ENCODE measurements around the gene MOB3A.

MOB3A gene

GRCh38 chr19:2081873-2082810, 14.0 kb downstream of the MOB3A start:
- no peak for DNase-seq (ENCODE audit: low read depth in 3 of 3, low spot score in 1 of 3)

- no peak for DNase-seq (ENCODE audit: low read depth in 3 of 3, low spot score in 1 of 3)
Observed at GRCh38 chr19:2080336-2080988, 15.7 kb downstream of the MOB3A start.

DNA sequence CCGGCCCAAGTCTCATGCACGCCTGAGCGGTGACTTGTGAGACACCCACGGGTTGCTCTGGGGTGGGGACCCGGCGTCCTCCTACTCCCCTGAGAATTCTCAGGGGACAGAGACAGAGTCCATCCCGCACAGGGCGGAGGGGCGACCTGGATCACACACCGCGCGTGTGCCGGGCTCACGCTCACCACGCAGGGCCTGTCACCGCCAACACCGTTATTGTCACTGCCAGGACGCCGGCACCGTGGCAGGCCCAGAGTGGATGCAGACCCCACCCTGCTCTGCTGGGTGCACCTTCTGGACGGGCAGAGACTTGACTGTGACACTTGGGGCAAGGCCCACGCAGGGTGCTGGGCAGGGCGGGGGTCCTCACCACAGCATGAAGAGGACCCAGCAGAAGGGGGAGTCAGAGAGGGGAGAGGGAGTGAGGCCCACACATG, 16.2 kb downstream of the MOB3A start:
- DNase-seq (ENCODE audit: low read depth in 3 of 3, low spot score in 1 of 3): no peak

DNA sequence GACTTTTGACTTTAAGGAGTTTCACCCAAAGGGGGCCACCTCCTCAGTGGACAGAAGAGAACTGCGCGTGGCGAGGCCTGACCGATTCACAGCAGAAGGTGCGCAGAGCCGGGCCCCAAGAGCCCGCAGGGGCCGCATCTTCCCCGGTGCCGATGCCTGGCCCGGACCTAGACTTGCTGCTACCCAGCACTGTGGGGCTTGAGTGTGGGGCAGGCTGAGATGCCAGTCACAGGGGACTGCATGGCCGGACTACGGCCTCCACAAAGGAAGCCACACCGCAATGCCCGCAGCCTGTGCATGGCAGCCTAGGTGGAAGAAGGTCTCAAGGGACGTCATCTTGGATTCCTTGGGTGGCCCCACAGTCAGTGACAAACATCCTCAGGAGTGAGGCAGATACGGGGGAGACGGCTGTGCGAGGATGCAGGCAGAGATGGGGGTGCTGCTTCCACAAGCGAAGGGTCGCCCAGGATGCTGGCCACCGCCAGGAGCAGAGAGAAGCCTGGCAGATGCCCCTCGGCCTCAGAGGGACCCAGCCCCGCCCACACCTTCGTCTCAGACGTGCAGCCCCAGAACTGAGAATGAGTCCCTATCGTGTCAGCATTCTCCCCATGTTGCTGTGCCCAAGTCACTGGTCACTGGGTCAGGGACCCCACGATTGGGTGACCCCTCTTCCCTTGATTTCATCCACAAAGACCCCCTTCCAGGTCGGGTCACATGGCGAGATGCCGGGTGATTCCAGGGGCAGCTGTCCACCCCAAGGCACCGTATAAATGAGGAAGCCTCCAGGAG, 16.9 kb downstream of the MOB3A start:
- no peak for DNase-seq (ENCODE audit: low read depth in 3 of 3, low spot score in 1 of 3)

DNA sequence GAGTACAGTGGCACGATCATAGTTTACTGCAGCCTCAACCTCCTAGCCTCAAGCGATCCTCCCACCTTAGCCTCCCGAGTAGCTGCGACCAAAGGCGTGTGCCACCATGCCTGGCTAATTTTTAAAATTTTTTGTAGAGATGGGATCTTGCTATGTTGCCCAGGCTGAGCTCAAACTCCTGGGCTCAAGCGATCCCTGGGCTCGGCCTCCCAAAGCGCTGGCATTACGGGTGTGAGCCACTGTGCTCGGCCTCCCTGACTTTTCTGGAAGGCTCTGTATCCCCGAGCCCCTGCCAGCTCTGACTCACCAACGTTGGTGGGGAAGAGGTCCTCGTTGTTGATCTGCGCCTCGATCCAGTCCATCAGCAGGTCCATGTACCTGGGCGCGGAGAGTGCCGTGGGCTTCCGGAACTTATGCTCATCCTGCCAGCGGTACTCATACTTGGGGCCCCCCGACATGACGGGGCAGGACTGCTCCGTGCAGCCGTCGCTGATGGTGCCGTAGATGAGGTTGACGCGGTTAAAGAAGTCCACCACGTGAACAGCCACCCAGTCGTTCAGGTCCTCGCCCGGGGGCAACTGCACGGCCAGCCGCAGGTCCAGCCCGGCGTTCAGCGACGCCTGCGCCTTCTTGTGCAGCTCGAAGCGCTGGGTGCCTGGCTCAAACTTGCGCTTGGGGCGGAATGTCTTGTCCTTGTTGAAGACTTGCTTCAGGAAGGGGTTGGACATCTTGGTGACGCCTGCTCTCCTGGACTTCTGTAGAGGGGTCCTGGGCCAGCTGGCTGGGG, 18.1 kb downstream of the MOB3A start:
- DNase-seq (ENCODE audit: low read depth in 3 of 3, low spot score in 1 of 3): no peak

DNA sequence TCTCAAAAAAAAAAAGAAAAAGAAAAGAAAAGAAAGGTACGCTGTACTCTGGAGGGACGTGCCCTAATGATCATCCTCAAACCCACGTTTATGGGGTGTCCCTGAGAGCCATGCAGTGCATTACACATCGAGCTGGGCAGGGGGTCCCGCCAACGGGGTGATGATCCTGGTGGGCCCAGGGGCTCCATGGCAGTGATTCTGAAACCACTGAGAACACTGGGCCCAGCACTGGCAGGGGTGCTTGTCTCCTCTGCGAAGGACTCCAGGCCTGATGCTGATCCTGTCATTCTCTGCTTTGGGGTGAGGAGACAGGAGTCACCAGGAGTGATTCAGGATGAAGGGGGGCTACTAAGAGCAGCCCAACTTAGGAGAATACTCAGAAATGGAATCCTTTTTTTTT, 18.7 kb downstream of the MOB3A start:
- DNase-seq (ENCODE audit: low read depth in 3 of 3, low spot score in 1 of 3): no peak

DNA sequence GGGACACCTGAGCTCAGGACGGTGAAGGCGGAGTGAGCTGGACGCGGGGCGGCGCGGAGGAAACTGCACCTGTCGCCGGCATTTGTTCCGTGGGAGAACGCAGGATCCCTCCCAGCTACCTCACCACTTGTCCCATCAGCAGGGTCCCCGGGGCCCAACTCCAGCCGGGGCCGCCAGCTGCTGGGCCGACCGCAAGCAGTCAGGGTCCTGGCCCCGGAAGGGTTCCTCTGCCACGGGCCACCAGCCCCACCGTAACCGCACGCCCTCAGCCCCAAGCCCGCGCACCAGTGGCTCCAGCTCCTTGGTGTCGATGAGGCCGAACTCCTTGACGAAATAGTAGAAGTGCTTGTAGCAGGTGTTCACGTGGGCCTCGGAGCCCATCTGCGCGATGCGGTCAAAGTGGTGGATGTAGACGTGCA, 19.6 kb downstream of the MOB3A start:
- DNase-seq (ENCODE audit: low read depth in 3 of 3, low spot score in 1 of 3): no peak

DNA sequence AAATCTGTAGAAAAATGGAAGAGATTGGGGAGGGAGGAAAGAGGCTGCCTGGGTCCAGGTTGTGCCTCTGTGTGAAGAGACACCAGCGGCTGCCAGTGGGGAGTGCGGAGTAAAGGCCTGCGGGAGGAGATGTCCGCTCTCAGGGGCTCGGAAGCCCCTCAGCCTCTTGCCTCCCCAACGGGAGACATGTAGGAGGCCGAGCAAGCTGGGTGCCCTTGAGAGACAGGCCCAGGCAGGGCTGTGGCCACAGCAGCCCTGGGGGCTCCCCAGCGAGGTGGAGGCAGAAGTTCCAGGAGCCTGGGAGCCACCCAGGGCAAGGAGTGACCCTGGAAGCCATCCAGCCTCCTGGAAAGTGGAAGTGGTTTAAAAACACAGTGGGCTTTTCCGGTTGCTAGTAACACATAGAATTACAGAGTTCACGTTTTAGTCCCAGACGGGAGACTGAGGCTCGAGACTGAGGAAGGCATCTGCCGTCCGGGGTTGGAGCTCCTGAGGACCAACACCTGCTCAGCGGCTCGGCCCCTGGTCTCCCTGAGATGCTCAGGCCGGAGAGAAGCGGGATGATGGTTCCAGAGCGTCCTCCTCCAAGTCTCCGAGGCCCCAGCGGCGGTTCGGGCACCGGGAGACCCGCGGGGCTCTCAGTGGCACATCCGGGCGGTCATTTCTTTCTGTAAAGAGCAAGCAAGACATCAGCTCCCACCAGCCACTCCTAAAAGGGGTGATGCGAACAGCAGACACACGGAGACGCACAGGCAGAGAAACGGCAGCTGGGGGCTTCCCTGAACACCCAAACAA, 23.2 kb downstream of the MOB3A start:
- DNase-seq (ENCODE audit: low read depth in 3 of 3, low spot score in 1 of 3): no peak

DNA sequence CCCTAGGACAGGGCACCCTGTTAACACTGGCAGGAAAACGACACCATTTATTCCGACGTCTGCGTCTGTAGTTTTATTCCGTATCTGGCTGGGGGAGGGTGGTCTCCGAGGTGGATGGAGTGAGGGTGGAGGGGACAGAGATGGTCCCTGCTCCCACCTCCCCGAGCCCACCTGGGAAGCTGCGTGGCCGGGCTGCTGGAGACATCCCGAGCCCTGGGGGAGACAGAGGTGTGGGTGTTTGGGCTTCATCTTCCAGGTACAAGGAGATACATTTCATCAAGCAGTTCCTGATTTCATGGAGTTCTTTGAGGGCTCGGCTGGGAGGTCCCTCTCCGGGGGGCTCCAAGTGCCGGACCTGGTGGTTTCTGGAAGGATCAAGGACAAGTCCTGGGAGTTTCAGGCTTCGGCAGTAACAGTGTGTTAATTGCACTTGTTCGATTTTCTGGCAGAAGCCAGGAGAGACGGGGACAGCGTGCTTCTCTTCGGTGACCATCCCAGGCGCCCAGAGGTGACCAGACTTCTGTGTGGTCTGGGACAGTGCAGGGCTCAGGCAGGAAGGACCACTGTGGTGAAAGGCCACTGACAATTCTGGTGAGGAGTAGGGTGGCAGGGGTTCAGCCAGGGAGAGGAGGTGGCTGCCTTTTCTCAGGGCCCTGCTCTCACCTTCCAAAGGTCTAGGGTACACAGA, 25.0 kb downstream of the MOB3A start:
- no peak for DNase-seq (ENCODE audit: low read depth in 3 of 3, low spot score in 1 of 3)

GRCh38 chr19:2070436-2070827, 25.7 kb downstream of the MOB3A start:
- DNase-seq (ENCODE audit: low read depth in 3 of 3, low spot score in 1 of 3): no peak

DNA sequence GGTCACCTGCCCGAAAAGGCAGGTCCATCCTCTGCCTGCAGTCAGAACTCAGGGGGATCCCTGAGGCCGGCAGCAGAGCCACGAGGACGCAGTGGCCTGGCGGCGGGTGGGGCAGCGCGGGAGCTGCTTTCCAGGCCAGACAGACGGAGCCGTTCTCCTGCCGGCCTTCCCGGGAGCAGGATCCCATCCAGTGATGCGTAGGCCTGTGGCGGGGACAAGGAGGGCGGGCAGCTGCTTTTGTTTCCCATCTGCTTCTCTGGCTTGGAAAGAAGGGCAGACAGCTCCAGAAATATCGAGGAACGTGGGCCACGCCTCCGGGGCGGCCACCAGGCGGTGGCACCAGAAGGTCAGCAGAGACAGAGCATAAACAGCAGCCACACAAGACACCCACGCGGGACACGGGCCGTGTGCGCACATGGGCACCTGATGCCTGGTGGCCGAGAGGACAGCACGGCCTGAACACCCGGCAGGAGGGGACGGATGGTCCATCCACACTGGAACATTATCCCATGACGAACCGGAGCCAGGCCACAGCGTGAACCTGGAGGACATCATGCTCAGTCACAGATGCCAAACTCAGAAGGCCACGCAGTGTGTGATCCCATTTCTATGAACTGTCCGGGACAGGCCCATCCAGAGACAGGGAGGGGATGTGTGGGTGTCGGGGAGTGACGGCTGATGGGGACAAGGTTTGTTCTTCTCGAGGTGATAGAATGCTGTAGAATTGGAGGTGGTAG, 31.2 kb downstream of the MOB3A start:
- DNase-seq (ENCODE audit: low read depth in 3 of 3, low spot score in 1 of 3): no peak

DNA sequence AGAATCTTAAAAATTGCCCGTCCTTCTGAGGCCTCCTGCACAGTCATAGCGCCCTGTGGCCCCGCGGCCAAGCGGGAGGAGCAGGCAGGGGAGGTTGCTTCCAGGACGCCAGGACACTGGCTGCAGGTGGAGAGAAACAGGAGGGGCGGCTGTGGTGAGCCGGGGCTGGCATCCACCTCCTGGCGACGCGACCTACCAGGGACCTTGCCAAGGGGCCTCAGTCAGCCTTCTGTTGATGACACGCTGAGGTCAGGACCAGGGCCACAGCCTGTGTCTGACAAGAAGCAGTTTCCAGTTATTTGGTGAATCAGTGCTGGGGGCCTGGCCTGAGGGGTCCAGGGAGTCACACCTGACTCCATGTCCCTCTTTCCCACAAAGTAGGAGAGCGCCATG, 31.7 kb downstream of the MOB3A start:
- no peak for DNase-seq (ENCODE audit: low read depth in 3 of 3, low spot score in 1 of 3)

DNA sequence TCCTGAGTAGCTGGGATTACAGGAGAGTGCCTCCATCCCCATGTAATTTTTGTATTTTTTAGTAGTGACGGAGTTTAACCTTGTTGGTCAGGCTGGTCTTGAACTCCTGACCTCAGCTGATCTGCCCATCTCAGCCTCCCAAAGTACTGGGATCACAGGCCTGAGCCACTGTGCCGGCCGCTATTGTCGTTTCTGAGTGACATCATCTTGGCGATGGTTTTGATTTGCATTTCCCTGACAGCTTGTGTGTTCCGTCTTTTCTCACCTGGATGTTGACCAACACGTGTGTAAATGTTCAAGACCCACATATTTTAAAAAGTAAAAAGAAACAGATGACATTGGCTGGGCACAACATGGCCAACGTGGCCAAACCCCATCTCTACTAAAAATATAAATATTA, 32.3 kb downstream of the MOB3A start:
- no peak for DNase-seq (ENCODE audit: low read depth in 3 of 3, low spot score in 1 of 3)

DNA sequence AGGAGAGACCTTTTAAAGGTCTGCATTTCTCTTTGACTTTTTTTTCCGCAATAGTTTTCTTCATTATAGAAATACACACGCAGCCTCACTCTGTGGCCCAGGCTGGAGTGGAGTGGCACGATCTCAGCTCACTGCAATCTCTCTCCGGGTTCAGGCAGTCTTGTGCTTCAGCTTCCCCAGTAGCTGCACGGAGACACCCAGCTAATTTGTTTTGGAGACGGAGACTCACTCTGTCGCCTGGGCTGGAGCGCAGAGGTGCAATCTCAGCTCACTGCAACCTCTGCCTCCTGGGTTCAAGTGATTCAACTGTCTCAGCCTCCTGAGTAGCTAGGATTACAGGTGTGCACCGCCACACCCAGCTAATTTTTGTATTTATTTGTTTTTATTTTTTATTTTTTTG, 33.4 kb downstream of the MOB3A start:
- DNase-seq (ENCODE audit: low read depth in 3 of 3, low spot score in 1 of 3): no peak

DNA sequence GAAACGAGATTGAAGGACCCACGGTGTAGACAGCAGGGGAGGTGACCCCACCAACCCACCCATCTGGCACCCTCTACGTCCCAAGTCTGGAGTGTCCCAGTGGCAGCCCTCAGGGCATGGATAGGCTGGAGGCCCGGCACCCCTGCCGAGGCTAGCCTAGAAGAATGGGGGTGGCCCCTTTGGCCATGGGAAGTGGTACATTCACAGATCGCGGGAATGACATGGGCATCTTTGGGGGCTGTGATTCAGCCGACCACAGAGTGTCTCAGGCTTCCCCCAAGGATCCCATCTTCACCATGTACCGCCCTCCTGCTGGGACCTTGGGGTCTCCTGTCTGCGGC, 33.8 kb downstream of the MOB3A start:
- DNase-seq (ENCODE audit: low read depth in 3 of 3, low spot score in 1 of 3): no peak

GRCh38 chr19:2061495-2062388, 34.4 kb downstream of the MOB3A start:
- peak; percentile 99 to 100 (median 100) for DNase-seq (ENCODE audit: low read depth in 3 of 3, low spot score in 1 of 3)

- DNase-seq (ENCODE audit: low read depth in 3 of 3, low spot score in 1 of 3): no peak
Observed at GRCh38 chr19:2060884-2061494, 35.1 kb downstream of the MOB3A start.
